Chondrocyte (in vitro differentiated cells): ENCODE measurements around the gene RPL37A. TPM values are rescaled to one million over a fixed set of nuclear protein-coding genes. Genes with fewer than 3 reads are reported as not detected.

Experiments used
- DNase-seq: peaks from one replicate; pipeline ENCODE4 v3.0.0; 2021; ENCODE audit warnings: mixed read lengths, low spot score
- H3K27ac Mint-ChIP-seq: one replicate; pipeline ENCODE4 v1.8.0; 2021; ENCODE audit warnings: mild to moderate bottlenecking, moderate library complexity, mixed read lengths; ENCODE audit not compliant: unreplicated experiment
- H3K27me3 Mint-ChIP-seq: 2 replicates; pipeline ENCODE4 v1.8.0; 2021; ENCODE audit warnings: low read depth, mixed read lengths
- H3K36me3 Mint-ChIP-seq: 2 replicates; pipeline ENCODE4 v1.8.0; 2021; ENCODE audit warnings: low read depth, mixed read lengths
- H3K4me1 Mint-ChIP-seq: 2 replicates; pipeline ENCODE4 v1.8.0; 2021; ENCODE audit warnings: low read depth, mild to moderate bottlenecking, mixed read lengths
- H3K4me3 Mint-ChIP-seq: one replicate; pipeline ENCODE4 v1.8.0; 2021; ENCODE audit warnings: mild to moderate bottlenecking, moderate library complexity, mixed read lengths; ENCODE audit not compliant: unreplicated experiment
- H3K9me3 Mint-ChIP-seq: 2 replicates; pipeline ENCODE4 v1.8.0; 2021; ENCODE audit warnings: low read depth, mixed read lengths
- CTCF ChIP-seq: fragments of 200-600 bp; sonication (generic); IDR thresholded peaks from 2 replicates; pipeline ENCODE4 v1.5.0; 2021; ENCODE audit warnings: antibody characterized with exemption, mild to moderate bottlenecking, moderate library complexity
- long read RNA-seq: library from polyadenylated mRNA; stranded (forward); transcript quantifications from one replicate; pipeline ENCODE4 v2.0.0, GENCODE V29; 2021
- total RNA-seq: library from RNA; stranded (reverse); gene quantifications from 3 replicates; pipeline ENCODE4 v1.2.1, GENCODE V29; 2021

The RPL37A gene
- 2,015 to 2,317 TPM (median 2,049 TPM) in 3 replicates for total RNA-seq
- long read RNA-seq, transcript RPL37A-201 (3 exons, 742 nt), result minor isoform, 45 of 360 reads
- long read RNA-seq, transcript RPL37A-210 (4 exons, 3,647 nt), result major isoform, 302 of 360 reads
- long read RNA-seq, partial matches to known transcripts, result 11 of 360 reads
- long read RNA-seq, other reads (novel, unspliced or antisense), result 1 of 360 reads

- peak; percentile 97 for DNase-seq
- Mint-ChIP-seq H3K27ac (peak within 1 kb of the TSS; percentile 85), H3K9me3 (no peaks in the 10 kb centered on the region), H3K4me1 (peaks cover 74% of the 10 kb centered on the region), H3K4me3 (peak within 1 kb of the TSS; percentile 86), H3K27me3 (no peaks in the 10 kb centered on the region), H3K36me3 (peaks cover 36% of the 10 kb centered on the region)
- no peak for TF ChIP-seq CTCF
Measured at GRCh38 chr2:216498379-216499352, at the start of gene RPL37A. Gene RPL37A, plus strand, starts transcription at chr2:216498844. Its CDS starts 31 bp downstream, at chr2:216498875.

- no peak overlapping the region for H3K4me3 Mint-ChIP-seq
- peaks cover 67% of the 10 kb centered on the region for H3K36me3 Mint-ChIP-seq
- no peaks in the 10 kb centered on the region for H3K27me3 Mint-ChIP-seq
- H3K27ac Mint-ChIP-seq, result no peak overlapping the region
- no peak for DNase-seq
- H3K9me3 Mint-ChIP-seq, result peaks cover 5% of the 10 kb centered on the region
- peaks cover 2% of the 10 kb centered on the region for H3K4me1 Mint-ChIP-seq
- TF ChIP-seq CTCF, result no peak
Measured at GRCh38 chr2:216450346-216450745, 48.3 kb upstream of the RPL37A start.

GRCh38 chr2:216450784-216451183 lies 47.9 kb upstream of the RPL37A start:
- Mint-ChIP-seq H3K27me3 (no peaks in the 10 kb centered on the region), H3K27ac (no peak overlapping the region), H3K4me1 (no peaks in the 10 kb centered on the region), H3K4me3 (no peak overlapping the region), H3K36me3 (peaks cover 71% of the 10 kb centered on the region), H3K9me3 (peaks cover 5% of the 10 kb centered on the region)
- TF ChIP-seq CTCF, result no peak
- no peak for DNase-seq

- H3K9me3 Mint-ChIP-seq, result peaks cover 2% of the 10 kb centered on the region
- peaks cover 60% of the 10 kb centered on the region for H3K36me3 Mint-ChIP-seq
- no peak for TF ChIP-seq CTCF
- H3K27ac Mint-ChIP-seq, result no peak overlapping the region
- H3K4me3 Mint-ChIP-seq, result no peak overlapping the region
- H3K27me3 Mint-ChIP-seq, result no peaks in the 10 kb centered on the region
- no peaks in the 10 kb centered on the region for H3K4me1 Mint-ChIP-seq
- no peak for DNase-seq
Measured at GRCh38 chr2:216453955-216454614, 44.6 kb upstream of the RPL37A start.

- no peak for TF ChIP-seq CTCF
- peaks cover 9% of the 10 kb centered on the region for H3K36me3 Mint-ChIP-seq
- H3K4me3 Mint-ChIP-seq, result no peak overlapping the region
- H3K4me1 Mint-ChIP-seq, result no peaks in the 10 kb centered on the region
- no peak for DNase-seq
- H3K27ac Mint-ChIP-seq, result no peak overlapping the region
- no peaks in the 10 kb centered on the region for H3K27me3 Mint-ChIP-seq
- H3K9me3 Mint-ChIP-seq, result peaks cover 3% of the 10 kb centered on the region
Measured at GRCh38 chr2:216463148-216463547, 35.5 kb upstream of the RPL37A start.
